Activated B cell treated with CpG ODN at 0.5 μM for 24 hours (primary cell): ENCODE measurements around the gene VPS50. TPM values are rescaled to one million over a fixed set of nuclear protein-coding genes. Genes with fewer than 3 reads are reported as not detected.

Experiments
- ATAC-seq: fragments of 200-7000 bp; cut with Tn5 transposase; one replicate; pipeline ENCODE4 v1.10.0; 2021; ENCODE audit warnings: low read depth, mild to moderate bottlenecking, moderate library complexity
- CTCF ChIA-PET: fragments of 350-600 bp; sonication (Branson Sonifier 250); formaldehyde crosslinking; loops from one replicate; lab custom pipeline; 2021; ENCODE audit warnings: antibody characterized with exemption; lab: Charles Lee
- POLR2A ChIA-PET: fragments of 350-600 bp; sonication (Branson Sonifier 250); formaldehyde crosslinking; loops from one replicate; lab custom pipeline; 2021; ENCODE audit warnings: antibody characterized with exemption; lab: Charles Lee
- DNase-seq: peaks from one replicate; pipeline ENCODE4 v3.0.0; 2022
- H3K27ac Mint-ChIP-seq: one replicate; pipeline ENCODE4 v1.8.0; 2020; ENCODE audit warnings: mixed read lengths
- H3K27me3 Mint-ChIP-seq: one replicate; pipeline ENCODE4 v1.8.0; 2021; ENCODE audit warnings: mixed read lengths
- H3K36me3 Mint-ChIP-seq: one replicate; pipeline ENCODE4 v1.8.0; 2021; ENCODE audit warnings: low read depth, mixed read lengths
- H3K4me1 Mint-ChIP-seq: one replicate; pipeline ENCODE4 v1.8.0; 2021; ENCODE audit warnings: mixed read lengths
- H3K4me3 Mint-ChIP-seq: one replicate; pipeline ENCODE4 v1.8.0; 2020; ENCODE audit warnings: mild to moderate bottlenecking, mixed read lengths
- H3K9me3 Mint-ChIP-seq: one replicate; pipeline ENCODE4 v1.8.0; 2020; ENCODE audit warnings: mixed read lengths
- CTCF ChIP-seq: fragments of 200-600 bp; IDR thresholded peaks from one replicate; pipeline ENCODE4 v1.8.0; 2022; ENCODE audit warnings: antibody characterized with exemption, mild to moderate bottlenecking
- intact Hi-C: fragments of 100-400 bp; cut with micrococcal nuclease; formaldehyde crosslinking; loops from one replicate; pipeline ENCODE4 v1.15.1; 2024
- total RNA-seq: library from RNA; stranded (reverse); gene quantifications from 2 replicates; pipeline ENCODE4 v1.2.3, GENCODE V29; 2022

Gene VPS50
- total RNA-seq, 1 donor from 2014 or later, result 43.7 TPM

DNA sequence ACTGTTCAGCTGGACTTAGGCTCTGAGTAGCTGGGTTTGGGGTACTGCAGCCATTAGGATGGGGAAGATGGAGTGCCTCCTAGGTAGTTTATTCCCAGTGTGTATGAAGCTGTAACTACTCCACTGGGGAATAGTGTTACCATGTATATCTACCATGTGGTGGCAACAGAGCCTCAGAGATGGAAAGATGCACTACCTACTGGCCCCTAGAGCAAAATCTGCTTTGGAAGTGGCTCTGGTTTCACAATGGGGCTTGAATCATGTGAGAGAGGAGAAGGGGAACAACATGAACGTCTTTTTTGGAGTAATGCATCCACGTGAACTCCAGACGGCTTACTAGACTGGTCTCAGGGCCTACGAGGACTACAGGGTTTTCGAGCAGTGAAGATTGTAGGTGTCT, 175.1 kb downstream of the VPS50 start:
- intact Hi-C loops, result no loop called here
- Mint-ChIP-seq H3K27ac (no peak overlapping the region), H3K36me3 (no peaks in the 10 kb centered on the region), H3K9me3 (peaks cover 12% of the 10 kb centered on the region), H3K4me3 (no peak overlapping the region), H3K27me3 (peaks cover 2% of the 10 kb centered on the region), H3K4me1 (no peaks in the 10 kb centered on the region)
- ChIA-PET CTCF (no interaction called here), POLR2A (no interaction called here)
- TF ChIP-seq CTCF, result no peak
- DNase-seq (no peak), ATAC-seq (no peak)

DNA sequence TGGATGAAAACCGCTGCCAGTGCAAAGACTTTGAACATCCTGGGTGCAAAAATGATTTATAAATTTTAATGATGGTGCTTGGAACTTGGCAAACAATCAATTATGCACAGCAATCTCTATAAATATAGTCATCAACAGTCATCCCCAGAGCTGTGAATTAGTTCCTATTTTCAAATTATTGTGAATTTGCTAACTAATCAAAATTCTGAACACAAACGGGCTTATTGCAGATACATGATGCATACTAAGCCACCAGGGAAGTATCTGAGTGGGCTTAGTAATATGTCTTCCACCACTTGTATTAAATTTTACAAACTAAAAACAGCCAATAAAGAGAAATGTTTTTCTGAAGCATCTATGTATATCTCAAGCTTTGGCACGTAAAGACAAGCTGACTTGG, 177.2 kb downstream of the VPS50 start:
- ATAC-seq (no peak), DNase-seq (no peak)
- Mint-ChIP-seq H3K36me3 (no peaks in the 10 kb centered on the region), H3K4me1 (no peaks in the 10 kb centered on the region), H3K9me3 (peaks cover 11% of the 10 kb centered on the region), H3K4me3 (no peak overlapping the region), H3K27me3 (peaks cover 2% of the 10 kb centered on the region), H3K27ac (no peak overlapping the region)
- TF ChIP-seq CTCF, result no peak
- CTCF ChIA-PET, result no interaction called here
- POLR2A ChIA-PET, result no interaction called here
- intact Hi-C loops, result no loop called here

Other genes with a start within 250 kb of the VPS50 start
- gene SAMD9, start 114.4 kb upstream of the VPS50 start, total RNA-seq, result 24.4 and 26.3 TPM in 2 replicates
- gene SAMD9L, start 84.0 kb upstream of the VPS50 start, total RNA-seq, result 34.1 and 43.3 TPM in 2 replicates
- not detected in 2 replicates for gene HEPACAM2, start 5.9 kb upstream of the VPS50 start, total RNA-seq